ENCODE results near the gene TNIK.

DNA sequence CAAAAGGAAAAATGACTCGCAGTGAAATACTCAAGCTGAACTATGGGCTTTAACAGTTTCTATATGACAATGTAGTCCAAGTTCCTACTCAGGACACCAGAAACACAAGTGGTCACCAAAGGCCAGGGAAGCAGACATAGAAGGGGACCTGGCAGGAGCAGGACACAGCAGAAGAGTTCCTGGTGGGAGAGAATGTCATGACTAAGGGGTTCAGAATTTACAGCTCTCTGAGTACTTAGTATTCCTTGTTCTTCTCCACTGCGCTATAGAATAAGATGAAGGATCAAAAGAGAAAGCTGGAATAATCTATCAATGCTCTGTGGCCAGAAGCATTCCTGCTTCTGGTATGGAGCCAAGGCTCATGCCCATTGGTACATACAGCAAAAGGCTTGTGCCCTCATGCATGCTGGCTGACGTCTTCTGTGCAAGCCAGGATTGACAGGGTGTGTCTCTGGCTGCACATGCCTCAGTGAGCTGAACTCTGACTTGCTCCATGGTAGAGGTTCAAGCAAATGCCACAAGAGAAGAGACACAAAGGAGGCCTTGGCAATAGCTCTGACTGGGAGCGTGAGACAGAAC lies 305.0 kb downstream of the TNIK start:
- no peak for TF ChIP-seq CTCF (IDR thresholded peaks at IDR 0.05)
- TF ChIP-seq POLR2AphosphoS5 (IDR thresholded peaks at IDR 0.05; ENCODE audit: low read depth, low read length), result no peak
- no peak for TF ChIP-seq SMC3 (IDR thresholded peaks at IDR 0.05; ENCODE audit: low read depth, low read length)
- no peak for TF ChIP-seq EZH2phosphoT487 (IDR thresholded peaks at IDR 0.05; ENCODE audit: borderline replicate concordance, low read depth)
- TF ChIP-seq TAF1 (IDR thresholded peaks at IDR 0.05; ENCODE audit: borderline replicate concordance, low read depth, low read length), result no peak
- no peak for TF ChIP-seq MEF2A (IDR thresholded peaks at IDR 0.05; ENCODE audit: borderline replicate concordance, low read depth)
- TF ChIP-seq, protein P1, sequence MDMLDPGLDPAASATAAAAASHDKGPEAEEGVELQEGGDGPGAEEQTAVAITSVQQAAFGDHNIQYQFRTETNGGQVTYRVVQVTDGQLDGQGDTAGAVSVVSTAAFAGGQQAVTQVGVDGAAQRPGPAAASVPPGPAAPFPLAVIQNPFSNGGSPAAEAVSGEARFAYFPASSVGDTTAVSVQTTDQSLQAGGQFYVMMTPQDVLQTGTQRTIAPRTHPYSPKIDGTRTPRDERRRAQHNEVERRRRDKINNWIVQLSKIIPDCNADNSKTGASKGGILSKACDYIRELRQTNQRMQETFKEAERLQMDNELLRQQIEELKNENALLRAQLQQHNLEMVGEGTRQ (IDR thresholded peaks at IDR 0.05; ENCODE audit: borderline replicate concordance, low read depth, low read length), result no peak
- TF ChIP-seq CHD2 (IDR thresholded peaks at IDR 0.05; ENCODE audit: low read length, partially characterized antibody), result no peak
